Measurements from ENCODE around the gene ILF2.
"Not testable (repeated sequence)": the region's sequence is repeated elsewhere in the genome, so short reads cannot be mapped to it uniquely, and the experiment has no call there.

ILF2 gene

DNA sequence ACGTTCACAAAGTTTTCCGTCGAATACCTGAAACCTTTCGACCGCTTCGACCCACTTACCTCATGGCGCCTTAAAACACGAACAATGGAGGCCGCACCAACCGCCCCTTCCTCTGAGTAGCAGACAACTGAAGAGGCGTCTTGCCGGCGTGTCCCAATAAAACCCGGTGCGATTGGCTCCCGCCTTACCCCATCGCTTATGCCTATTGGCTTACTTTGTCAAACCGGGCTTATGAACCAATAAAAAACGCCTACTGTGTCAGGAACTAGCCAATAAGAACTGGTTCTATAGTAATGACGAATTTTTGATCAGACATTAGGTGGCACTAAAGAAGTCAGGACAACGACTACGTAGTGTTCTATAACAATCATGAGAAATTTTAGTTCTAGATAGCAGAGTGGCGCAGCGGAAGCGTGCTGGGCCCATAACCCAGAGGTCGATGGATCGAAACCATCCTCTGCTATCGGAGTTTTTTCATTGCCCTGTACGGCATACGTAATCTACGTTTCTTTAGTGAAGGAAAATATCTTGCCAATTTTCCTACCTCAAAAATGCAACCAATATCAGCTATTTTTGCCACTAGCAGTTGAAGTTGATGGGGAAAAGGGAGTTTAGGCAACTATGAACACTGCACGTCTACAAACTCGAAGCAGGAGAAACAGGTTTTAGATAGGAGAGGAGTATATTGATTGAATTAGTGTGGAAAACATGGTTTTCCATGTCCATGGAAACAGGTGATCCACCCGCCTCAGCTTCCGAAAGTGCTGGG lies at the start of gene ILF2:
ILF2 (minus strand) TSS at position 135 of the 769 bp plus-strand sequence; CDS start at position 64, 71 bp downstream.
- peak; percentile 100 for FAIRE-seq

GRCh38 chr1:153717330-153717729 lies 46.5 kb upstream of the ILF2 start:
- no peak for FAIRE-seq

DNA sequence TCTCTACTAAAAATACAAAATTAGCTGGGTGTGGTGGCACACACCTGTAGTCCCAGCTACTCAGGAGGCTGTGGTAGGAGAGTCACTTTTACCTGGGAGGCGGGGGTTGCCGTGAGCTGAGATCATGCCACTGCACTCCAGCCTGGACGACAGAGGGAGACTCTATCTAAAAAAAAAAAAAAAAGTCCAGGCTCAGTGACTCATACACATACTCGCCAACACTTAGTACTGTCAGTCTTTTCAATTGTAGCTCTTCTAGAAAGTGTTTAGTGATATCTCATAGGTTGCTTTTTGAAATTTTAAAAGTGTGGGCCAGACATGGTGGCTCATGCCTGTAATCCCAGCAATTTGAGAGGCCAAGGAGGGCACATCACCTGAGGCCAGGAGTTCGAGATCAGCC lies 45.4 kb upstream of the ILF2 start:
- not testable (repeated sequence) for FAIRE-seq

DNA sequence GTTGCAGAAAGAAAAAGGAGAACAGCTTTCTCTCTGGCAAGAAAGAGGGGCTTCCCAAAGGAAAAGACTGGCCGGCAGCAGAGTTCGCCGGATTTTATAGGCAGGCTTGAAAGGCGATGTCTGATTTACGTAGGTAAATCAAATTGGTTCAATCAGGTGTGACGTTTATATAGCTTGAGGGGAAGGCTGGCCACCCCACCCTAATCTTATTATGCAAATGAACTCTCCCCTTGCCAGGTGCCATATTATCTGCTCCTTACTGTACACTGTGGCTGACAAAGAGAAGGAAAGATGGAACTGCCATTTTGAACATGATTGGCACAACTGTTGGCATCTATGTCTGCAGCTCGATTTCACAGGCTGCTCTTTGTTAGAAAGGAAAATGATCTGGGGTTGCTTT lies 40.2 kb upstream of the ILF2 start:
- FAIRE-seq, result no peak

DNA sequence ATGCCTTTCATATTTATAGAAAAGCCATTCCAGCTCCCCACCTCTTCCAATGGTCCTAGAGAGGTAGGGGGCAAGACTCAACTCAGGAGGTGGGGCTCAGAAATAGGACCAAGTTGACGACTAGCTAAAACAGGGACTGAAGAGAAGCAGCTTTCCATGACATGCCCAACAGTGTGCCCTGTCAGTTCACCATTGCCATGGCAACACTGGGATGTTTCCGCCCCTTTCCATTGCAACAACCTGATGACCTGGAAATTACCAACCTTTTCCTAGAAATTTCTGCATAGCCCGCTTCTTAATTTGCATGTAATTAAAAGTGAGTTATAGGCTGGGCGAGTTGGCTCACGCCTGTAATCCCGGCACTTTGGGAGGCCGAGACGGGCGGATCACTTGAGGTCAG lies 34.7 kb upstream of the ILF2 start:
- FAIRE-seq, result no peak

DNA sequence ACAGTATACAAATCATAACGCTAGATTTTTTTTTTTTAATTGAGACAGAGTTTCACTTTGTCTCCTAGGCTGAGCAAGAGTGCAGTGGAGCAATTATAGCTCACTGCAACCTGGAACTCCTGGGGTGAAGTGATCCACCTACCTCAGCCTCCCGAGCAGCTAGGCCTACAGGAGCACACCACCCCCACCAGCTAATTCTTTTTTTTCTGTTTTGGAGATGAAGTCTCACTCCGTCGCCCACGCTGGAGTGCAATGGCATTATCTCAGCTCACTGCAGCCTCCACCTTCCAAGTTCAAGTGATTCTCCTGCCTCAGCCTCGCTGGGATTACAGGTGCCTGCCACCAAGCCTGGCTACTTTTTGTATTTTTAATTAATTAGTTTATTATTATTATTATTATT lies 29.0 kb upstream of the ILF2 start:
- no peak for FAIRE-seq

DNA sequence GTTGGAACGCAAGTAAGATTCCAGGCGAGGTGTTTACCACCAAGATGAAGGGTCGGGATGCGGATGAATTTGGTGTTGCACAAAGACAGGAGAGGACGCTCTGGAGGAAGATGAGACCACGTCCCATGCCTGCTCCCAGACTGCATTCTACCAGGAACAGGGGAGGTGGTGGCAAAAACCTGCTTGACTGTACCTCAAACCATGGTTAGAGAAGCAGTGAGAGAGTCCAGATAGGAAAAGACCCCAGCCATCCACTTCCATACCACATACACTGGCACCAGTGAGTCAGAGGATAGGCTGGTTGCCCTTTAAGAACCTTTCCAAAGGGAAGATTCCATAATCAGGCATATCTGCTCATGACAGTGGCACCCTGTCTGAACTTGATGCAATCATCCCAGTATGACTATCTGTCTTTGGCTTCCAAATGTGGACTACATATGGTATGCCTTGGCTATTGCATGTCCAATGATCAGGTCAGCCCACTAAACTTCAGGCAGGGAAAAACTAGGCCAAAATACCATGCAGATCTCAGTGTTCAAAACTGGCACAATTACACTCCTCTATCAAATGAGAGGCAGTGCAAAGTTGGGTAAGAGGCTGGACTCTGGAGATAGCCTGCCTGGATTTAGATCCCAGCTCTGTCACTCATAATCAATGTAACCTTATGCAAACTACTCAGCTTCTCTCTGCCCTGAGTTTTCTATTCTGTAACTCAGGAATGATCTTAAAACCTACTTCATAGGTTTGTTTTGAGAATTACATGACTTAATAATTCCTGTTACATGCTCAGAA lies 28.3 kb upstream of the ILF2 start:
- no peak for FAIRE-seq

DNA sequence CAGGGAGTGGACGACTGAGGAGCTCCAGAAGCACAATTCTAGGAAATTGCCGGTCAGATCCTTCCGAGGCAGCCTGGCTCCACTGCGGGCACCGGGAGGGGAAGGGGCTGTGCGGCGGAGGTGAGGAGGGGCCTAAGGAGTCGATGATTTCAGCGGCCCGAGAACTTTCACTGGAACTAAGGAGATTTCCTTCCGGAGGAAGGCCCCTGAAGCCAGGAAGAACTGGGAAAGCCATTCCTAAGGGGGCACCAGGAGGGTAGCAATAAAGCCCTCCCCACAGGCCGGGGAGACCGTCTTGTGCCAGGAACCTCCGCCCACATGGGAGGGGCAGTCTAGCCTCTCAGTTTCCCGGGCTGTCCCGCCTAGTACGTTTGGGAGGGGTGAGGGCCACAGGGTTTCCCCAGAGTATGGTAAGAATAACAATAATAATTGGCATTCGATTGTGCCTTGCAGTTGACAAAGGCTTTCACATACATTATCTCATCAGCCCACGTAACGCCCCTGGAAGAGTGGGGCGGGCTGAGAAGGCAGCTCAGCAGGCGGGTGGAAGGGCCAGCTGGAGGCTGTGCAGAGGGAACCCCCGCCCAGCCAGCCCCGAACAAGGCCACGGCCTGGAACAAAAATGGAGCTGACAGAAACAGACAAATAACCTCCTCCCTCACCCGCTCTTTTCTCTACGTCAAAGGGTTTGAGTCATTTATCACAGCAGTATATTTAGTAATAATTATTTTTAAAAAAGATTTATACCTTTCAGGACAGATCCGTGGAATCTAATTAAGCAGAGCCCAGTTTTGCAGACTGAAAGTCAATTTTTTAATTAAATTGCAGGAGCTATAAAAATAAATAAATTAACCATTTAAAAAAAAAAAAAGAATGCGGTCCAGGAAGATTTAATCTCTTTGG lies 27.5 kb upstream of the ILF2 start:
- no peak for FAIRE-seq

DNA sequence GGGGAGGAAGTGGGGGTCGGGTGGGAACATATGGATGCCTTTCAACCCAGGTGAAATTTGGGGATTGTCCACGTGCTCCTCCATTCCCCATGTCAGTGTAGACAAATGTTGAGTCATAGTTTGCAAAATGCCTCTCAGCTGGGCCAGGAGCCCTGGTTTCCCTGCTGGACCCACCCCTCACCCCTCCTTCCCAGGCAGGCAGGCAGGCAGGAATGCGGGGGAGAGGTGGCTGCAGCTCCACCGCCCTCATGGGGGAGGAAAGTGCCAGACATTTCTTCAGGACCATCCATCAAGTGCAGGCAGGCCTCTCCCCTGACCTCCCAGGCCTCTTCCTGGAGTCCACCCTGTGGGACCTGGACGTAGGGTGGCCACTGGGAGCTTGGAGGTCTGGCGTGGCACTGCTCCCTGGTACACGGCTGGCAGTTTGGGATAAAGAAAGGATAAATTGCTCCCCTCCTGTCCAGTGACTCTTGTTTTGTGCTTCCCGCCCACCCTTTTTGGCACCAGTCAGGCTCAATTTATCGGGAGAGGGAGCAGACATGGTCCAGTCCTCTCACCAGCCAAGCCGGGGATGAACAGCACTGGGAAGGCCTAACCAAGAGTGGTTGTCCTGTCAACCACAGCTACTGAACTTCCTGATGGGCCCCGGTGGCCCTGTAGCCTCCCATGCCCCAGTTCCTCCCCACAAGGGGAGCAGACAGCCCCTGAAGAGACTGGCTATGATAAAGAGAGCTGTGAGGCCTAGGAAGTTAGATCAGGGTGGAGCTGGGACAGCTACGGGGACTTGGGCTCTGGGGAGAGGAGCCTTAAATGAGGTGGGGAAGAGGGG lies 26.6 kb upstream of the ILF2 start:
- FAIRE-seq, result no peak

- FAIRE-seq, result no peak
These were observed 25.9 kb upstream of the ILF2 start for GRCh38 chr1:153696741-153697140.

DNA sequence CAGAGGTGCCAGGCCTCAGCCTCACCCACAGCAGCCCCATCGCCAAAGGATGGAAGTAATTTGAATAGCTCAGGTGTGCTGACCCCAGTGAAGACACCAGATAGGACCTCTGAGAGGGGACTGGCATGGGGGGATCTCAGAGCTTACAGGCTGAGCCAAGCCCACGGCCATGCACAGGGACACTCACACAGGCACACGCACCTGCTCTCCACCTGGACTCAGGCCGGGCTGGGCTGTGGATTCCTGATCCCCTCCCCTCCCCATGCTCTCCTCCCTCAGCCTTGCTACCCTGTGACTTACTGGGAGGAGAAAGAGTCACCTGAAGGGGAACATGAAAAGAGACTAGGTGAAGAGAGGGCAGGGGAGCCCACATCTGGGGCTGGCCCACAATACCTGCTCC lies 22.7 kb upstream of the ILF2 start:
- FAIRE-seq, result no peak

DNA sequence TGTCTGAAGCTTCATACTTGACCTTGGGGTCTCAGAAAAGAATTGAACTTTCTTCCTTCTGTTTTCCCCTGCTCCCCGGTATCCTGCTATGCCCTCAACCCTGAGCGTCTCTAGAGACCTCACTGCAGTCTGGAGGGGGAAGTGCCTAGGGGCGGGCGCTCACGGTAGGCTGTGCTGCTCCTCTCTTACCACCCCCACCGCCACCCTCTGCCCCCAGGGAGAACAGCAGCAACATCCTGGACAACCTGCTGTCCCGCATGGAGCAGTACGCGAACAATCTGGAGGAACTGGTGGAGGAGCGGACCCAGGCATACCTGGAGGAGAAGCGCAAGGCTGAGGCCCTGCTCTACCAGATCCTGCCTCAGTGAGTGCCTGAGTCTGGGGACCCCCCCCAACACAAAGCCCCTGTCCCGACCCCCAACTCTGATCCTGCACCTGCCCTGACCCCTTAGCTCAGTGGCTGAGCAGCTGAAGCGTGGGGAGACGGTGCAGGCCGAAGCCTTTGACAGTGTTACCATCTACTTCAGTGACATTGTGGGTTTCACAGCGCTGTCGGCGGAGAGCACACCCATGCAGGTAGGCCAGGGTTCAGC lies 18.0 kb upstream of the ILF2 start:
- no peak for FAIRE-seq

DNA sequence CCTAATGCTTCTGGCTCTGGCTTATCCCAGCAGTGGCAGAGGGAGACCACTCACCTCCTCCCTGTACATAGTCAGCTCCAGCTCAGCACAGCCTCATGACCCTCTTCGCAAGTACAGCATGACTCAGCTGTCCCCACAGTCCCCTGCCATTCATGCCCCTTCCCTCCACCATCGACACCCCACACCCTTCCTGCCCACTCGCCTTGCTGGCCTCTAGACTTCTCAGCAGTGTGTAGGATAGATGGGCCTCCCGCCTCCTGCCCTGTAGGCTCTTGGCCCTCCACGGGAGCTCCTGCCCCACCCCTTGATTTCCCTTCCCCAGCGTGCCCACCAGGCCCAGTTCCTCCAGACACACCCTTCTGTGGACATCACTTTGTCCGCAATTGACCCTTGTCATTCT lies 17.5 kb upstream of the ILF2 start:
- no peak for FAIRE-seq

DNA sequence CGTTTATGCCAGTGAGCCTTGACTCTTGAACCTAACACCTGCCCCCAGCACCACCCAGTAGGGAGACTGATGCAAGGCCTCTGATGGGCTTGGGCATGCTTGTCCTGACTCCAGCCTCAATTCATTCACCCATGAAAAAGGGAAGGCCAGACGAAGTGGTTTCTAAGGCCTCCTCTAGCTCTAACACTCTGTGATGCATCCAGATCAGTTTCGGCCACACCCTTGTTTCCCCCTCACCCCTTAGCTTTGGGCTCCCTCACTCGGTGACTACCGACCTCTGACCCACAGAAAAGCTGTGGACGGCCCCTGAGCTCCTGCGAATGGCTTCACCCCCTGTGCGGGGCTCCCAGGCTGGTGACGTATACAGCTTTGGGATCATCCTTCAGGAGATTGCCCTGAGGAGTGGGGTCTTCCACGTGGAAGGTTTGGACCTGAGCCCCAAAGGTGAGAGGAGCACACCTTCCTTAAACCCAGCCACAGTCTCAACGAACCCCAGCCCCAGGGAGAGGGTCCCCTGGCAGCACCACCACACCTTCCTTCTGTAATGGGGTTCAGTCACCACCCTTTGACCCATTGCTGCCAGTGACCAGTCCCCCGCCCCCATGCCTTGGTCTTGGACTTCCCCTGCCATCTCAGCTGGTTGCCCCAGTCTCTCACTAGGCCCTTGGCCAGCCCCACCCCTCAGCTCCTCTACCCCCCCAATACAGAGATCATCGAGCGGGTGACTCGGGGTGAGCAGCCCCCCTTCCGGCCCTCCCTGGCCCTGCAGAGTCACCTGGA lies 16.7 kb upstream of the ILF2 start:
- FAIRE-seq, result no peak

- no peak for FAIRE-seq
These were observed 14.9 kb upstream of the ILF2 start for GRCh38 chr1:153685544-153686340.

DNA sequence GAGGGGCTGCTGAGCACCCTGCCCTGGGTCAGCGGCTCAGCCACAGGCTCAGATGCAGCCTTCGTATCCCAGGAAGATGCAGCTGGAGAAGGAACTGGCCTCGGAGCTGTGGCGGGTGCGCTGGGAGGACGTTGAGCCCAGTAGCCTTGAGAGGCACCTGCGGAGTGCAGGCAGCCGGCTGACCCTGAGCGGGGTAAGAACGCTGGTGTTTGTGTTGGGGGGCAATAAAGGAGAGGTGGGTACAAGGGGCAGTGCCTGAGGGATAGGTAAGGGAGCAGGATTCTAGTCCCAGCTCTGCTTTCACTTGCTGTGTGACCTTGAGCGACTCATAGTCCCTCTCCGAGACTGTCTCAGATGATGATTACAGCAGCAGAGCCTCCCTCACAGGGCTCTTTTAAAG lies 14.1 kb upstream of the ILF2 start:
- no peak for FAIRE-seq

GRCh38 chr1:153683854-153684253 lies 13.1 kb upstream of the ILF2 start:
- no peak for FAIRE-seq

DNA sequence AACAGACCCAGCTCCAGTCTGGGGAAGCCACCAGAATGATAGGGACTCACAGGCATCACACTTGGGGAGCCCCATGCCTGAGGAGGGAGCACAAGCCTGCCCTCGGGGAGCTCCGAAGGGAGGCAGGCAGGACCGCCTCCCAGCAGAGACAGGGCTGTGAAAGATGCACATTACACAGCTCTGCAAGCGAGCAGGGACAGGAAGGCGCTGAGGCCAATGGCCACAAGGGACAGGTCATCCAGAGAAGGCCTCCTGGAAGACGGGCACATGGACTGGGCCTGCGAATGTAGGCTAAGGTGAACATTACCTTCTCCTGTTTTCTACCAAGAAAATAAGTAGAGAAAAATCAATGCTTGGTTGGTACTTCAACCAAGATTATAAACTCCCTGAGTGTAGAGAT lies 11.9 kb upstream of the ILF2 start:
- no peak for FAIRE-seq

GRCh38 chr1:153680120-153680403 lies 9.3 kb upstream of the ILF2 start:
- FAIRE-seq, result no peak

GRCh38 chr1:153679337-153680119 lies 8.7 kb upstream of the ILF2 start:
- no peak for FAIRE-seq

Measured in A204.1 (cell line).